ENCODE data around the gene MYOC. TPM values are rescaled to one million over a fixed set of nuclear protein-coding genes. Genes with fewer than 3 reads are reported as not detected.

Gene MYOC
- total RNA-seq, 4 donors from 2014 or later = 52.8 to 403 (median 136) TPM

DNA sequence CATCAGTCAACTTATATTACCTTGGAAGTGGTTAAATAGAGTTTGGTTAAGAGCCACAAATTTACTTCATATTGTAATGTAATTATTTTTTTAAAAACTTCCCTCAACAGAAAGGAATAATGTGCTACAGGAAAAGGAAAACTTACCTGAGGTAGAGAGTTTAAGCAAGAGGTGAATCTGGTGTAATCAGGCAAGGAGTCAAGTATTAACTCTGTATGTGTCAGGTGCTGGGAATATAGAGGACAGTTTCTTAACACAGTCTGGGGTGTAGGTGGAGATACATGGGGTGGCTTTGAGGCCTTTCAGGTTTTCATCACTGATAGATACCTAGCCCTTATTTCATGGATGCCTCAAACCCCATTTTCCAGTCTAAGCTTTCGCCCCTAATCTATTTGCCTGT is 56.4 kb downstream of the MYOC start:
- H3K4me3 ChIP-seq = no peak overlapping the region
- H3K36me3 ChIP-seq = peaks cover 0 to 47% (median 0%) of the 10 kb centered on the region in 3 donors
- no peaks in the 10 kb centered on the region for H3K9me3 ChIP-seq
- H3K27me3 ChIP-seq = no peaks in the 10 kb centered on the region
- H3K27ac ChIP-seq = no peak overlapping the region
- WGBS, 2 donors = 97 to 100% methylated on average over 1 of the region's 1 CpG
- no peak for DNase-seq (ENCODE audit: low spot score in 2 of 2)
- TF ChIP-seq, protein P1, sequence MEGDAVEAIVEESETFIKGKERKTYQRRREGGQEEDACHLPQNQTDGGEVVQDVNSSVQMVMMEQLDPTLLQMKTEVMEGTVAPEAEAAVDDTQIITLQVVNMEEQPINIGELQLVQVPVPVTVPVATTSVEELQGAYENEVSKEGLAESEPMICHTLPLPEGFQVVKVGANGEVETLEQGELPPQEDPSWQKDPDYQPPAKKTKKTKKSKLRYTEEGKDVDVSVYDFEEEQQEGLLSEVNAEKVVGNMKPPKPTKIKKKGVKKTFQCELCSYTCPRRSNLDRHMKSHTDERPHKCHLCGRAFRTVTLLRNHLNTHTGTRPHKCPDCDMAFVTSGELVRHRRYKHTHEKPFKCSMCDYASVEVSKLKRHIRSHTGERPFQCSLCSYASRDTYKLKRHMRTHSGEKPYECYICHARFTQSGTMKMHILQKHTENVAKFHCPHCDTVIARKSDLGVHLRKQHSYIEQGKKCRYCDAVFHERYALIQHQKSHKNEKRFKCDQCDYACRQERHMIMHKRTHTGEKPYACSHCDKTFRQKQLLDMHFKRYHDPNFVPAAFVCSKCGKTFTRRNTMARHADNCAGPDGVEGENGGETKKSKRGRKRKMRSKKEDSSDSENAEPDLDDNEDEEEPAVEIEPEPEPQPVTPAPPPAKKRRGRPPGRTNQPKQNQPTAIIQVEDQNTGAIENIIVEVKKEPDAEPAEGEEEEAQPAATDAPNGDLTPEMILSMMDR (IDR thresholded peaks at IDR 0.05) = no peak
- no peak for TF ChIP-seq EP300 (IDR thresholded peaks at IDR 0.05)
- TF ChIP-seq POLR2A (IDR thresholded peaks at IDR 0.05) = no peak
- H3K4me1 ChIP-seq = no peaks in the 10 kb centered on the region

DNA sequence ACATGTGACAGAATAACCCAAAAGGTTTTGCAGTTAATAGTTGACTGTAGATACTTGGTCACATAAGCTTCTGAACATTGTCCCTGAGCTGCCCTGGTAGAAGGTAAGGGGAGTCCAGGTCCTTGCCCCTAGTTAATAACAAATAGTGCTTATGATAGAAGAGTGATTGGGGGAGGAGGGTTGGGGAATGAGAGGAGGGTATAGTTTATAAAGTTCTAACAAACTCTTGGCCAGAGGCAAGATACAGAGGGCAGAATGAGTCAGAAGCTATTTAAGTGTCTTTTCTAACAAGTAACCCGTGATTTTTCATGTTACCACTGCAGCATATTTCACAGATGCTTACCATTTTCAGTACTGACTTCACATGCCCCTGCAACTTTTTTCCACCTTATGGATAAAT is 57.2 kb downstream of the MYOC start:
- DNase-seq (ENCODE audit: low spot score in 2 of 2) = no peak
- H3K27me3 ChIP-seq = no peaks in the 10 kb centered on the region
- TF ChIP-seq POLR2A (IDR thresholded peaks at IDR 0.05) (no peak), EP300 (IDR thresholded peaks at IDR 0.05) (no peak)
- TF ChIP-seq, protein P1 (IDR thresholded peaks at IDR 0.05) = no peak
- no peaks in the 10 kb centered on the region for H3K4me1 ChIP-seq
- WGBS, 2 donors = 74 to 81% methylated on average over 1 of the region's 1 CpG
- H3K27ac ChIP-seq = no peak overlapping the region
- no peaks in the 10 kb centered on the region for H3K9me3 ChIP-seq
- H3K4me3 ChIP-seq = no peak overlapping the region
- H3K36me3 ChIP-seq = peaks cover 0 to 55% (median 0%) of the 10 kb centered on the region in 3 donors

DNA sequence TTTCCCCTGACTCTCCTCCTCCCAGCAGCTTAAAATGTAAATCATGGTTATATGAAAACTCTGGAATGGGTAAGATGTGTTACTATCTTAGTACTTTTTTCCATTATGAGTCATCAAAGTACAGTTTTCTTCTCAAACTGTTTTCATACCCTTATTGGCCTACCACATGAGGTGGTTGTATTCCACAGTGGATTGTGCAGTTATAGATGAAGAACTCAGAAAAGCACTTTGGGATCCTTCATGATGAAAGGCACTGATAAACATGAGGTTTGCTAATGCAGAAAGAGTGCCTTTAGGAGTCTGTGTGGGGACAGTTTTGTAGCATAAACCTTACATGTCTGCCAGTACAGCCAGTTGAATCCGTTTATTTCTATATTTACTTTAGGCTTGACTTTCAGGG is 62.5 kb downstream of the MYOC start:
- no peaks in the 10 kb centered on the region for H3K4me1 ChIP-seq
- WGBS, 2 donors = 44 to 56% methylated on average over 1 of the region's 1 CpG
- no peaks in the 10 kb centered on the region for H3K9me3 ChIP-seq
- H3K4me3 ChIP-seq = no peak overlapping the region
- DNase-seq (ENCODE audit: low spot score in 2 of 2) = no peak
- TF ChIP-seq POLR2A (IDR thresholded peaks at IDR 0.05) (no peak), EP300 (IDR thresholded peaks at IDR 0.05) (no peak)
- TF ChIP-seq, protein P1 (IDR thresholded peaks at IDR 0.05) = no peak
- peaks cover 0 to 100% (median 3%) of the 10 kb centered on the region in 3 donors for H3K36me3 ChIP-seq
- no peaks in the 10 kb centered on the region for H3K27me3 ChIP-seq
- no peak overlapping the region for H3K27ac ChIP-seq

DNA sequence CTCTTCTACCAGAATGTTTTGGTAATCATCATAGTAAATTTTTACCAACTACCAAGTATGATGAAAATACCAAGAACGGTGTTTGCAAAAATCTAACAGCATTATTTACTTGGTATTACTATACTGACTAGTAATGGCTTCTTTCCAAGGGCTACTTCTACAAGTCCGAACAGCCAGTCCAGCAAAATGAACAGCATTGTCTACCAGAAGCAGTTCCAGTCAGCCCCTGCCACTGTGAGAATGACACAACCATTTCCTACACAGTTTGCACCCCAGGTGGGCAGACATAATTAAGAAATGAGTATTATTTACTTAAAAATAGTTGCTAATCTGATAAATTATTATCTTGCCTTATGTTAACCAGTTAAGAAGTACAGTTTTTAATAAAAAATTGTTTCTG is 64.3 kb downstream of the MYOC start:
- 53 to 58% methylated on average over 2 of the region's 2 CpGs for WGBS, 2 donors

DNA sequence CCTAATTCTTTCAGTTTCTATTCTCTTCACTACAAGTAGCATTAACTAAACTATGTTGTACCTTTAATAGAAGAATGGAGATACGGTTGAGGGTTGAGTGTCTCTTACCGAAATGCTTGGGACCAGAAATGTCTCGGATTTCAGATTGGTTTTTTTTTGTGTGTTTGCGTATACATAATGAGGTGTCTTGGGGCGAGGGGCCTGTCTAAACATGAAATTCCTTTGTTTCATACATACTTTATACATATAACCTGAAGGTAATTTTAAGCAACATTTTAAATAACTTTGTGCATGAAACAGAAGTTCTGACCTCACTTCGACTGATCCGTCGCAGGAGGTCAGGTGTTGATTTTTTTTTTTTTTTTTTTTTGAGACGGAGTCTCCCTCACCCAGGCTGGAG is 66.8 kb downstream of the MYOC start:
- Histone ChIP-seq H3K27ac (no peak overlapping the region), H3K27me3 (no peaks in the 10 kb centered on the region), H3K36me3 (peaks cover 0 to 92% (median 8%) of the 10 kb centered on the region in 3 donors), H3K4me1 (peaks cover 0 to 8% (median 0%) of the 10 kb centered on the region in 4 donors), H3K4me3 (no peak overlapping the region), H3K9me3 (no peaks in the 10 kb centered on the region)
- 94 to 96% methylated on average over 9 of the region's 9 CpGs for WGBS, 2 donors
- TF ChIP-seq POLR2A (IDR thresholded peaks at IDR 0.05) (no peak), EP300 (IDR thresholded peaks at IDR 0.05) (no peak)
- TF ChIP-seq, protein P1 (IDR thresholded peaks at IDR 0.05) = no peak
- DNase-seq (ENCODE audit: low spot score in 2 of 2) = no peak

More for the DNA sequence above, 64.3 kb downstream of the MYOC start:
- Histone ChIP-seq H3K9me3 (no peaks in the 10 kb centered on the region), H3K4me3 (no peak overlapping the region), H3K27ac (no peak overlapping the region), H3K4me1 (no peaks in the 10 kb centered on the region), H3K36me3 (peaks cover 0 to 99% (median 8%) of the 10 kb centered on the region in 3 donors), H3K27me3 (no peaks in the 10 kb centered on the region)
- no peak for DNase-seq (ENCODE audit: low spot score in 2 of 2)
- TF ChIP-seq POLR2A (IDR thresholded peaks at IDR 0.05) (no peak), EP300 (IDR thresholded peaks at IDR 0.05) (no peak)
- TF ChIP-seq, protein P1 (IDR thresholded peaks at IDR 0.05) = no peak

Other genes starting within 250 kb of the MYOC start
- 10 to 100 TPM; 69.8 to 91.6 (median 80.2) TPM for gene PRRC2C, start 167.2 kb downstream of the MYOC start, total RNA-seq
- not detected for gene MYOCOS, start 30.4 kb downstream of the MYOC start, total RNA-seq
- gene VAMP4, start 89.4 kb upstream of the MYOC start, total RNA-seq = 10 to 100 TPM; 13.8 to 25.6 (median 16.7) TPM
- 10 to 100 TPM; 21.3 to 28.7 (median 24.4) TPM for gene METTL13, start 129.0 kb upstream of the MYOC start, total RNA-seq
- gene DNM3, start 188.8 kb upstream of the MYOC start, total RNA-seq = 10 to 100 TPM in 3 of 4 donors, 1 to 10 TPM in 1; 9.8 to 15.3 (median 12.3) TPM

Data from tibial nerve (tissue), 4 donors.